22Rv1 (cell line): ENCODE data around the gene XXYLT1.

Source experiments
- ZFX ChIP-seq: fragments of 450-650 bp; IDR thresholded peaks from 2 replicates; pipeline ENCODE4 v1.6.1; 2017; ENCODE audit warnings: antibody characterized with exemption, borderline replicate concordance
- TF ChIP-seq, protein P1 (sequence below): fragments of 450-650 bp; IDR thresholded peaks from 2 replicates; pipeline ENCODE4 v1.5.1; 2017; ENCODE audit warnings: mild to moderate bottlenecking

DNA sequence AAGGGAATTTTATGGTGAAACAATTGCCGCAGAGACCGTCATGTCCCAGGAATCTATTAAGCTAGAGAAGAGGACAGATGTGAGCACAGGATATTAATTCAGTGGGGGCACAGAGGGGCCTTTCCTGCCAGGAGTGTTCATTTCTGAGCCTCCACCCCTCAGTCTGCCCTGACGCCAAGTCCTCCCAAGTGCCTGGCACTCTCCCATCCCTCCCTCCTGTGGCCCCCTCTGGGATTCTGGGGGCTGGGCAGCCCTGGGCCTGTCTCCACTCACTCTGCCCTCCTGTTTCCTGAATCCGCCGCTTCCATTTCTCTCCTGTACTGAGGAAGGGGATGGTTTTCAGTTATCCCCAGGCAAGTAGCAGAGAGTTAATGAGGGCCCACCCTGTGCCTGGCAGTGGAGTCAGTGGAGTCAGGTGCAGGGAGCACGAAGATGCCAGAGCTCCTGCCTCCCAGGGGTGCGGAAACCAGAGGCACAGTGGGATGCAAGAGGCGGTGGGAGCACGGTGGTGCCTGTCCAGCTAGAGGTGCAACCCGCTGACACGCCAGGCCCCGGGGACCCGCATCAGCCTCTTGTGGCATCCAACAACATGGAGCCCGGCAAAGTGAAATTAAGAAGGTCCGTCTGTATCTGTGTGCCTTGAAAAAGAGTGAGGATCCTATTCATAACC is 212.5 kb downstream of the XXYLT1 start:
- TF ChIP-seq, protein P1, sequence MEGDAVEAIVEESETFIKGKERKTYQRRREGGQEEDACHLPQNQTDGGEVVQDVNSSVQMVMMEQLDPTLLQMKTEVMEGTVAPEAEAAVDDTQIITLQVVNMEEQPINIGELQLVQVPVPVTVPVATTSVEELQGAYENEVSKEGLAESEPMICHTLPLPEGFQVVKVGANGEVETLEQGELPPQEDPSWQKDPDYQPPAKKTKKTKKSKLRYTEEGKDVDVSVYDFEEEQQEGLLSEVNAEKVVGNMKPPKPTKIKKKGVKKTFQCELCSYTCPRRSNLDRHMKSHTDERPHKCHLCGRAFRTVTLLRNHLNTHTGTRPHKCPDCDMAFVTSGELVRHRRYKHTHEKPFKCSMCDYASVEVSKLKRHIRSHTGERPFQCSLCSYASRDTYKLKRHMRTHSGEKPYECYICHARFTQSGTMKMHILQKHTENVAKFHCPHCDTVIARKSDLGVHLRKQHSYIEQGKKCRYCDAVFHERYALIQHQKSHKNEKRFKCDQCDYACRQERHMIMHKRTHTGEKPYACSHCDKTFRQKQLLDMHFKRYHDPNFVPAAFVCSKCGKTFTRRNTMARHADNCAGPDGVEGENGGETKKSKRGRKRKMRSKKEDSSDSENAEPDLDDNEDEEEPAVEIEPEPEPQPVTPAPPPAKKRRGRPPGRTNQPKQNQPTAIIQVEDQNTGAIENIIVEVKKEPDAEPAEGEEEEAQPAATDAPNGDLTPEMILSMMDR, result no peak
- TF ChIP-seq ZFX, result no peak
